HEK293 (cell line): Measurements from ENCODE around the gene STPG3.

Experiments
- EGR2 ChIP-seq: fragments of 450-650 bp; formaldehyde crosslinking; IDR thresholded peaks from 2 replicates; pipeline ENCODE4 v1.5.1; 2016; ENCODE audit warnings: low read depth, missing biosample characterization, missing genetic modification characterization
- FEZF1 ChIP-seq: fragments of 450-650 bp; formaldehyde crosslinking; IDR thresholded peaks from 2 replicates; pipeline ENCODE4 v1.5.1; 2016; ENCODE audit warnings: missing biosample characterization, missing genetic modification characterization
- HOXA7 ChIP-seq: sonication (generic); formaldehyde crosslinking; IDR thresholded peaks from 2 replicates; pipeline ENCODE4 v1.8.1; 2022; ENCODE audit warnings: missing genetic modification reagents, borderline replicate concordance
- IKZF3 ChIP-seq: fragments of 450-650 bp; IDR thresholded peaks from 2 replicates; pipeline ENCODE4 v1.5.0; 2018; ENCODE audit warnings: missing biosample characterization, mild to moderate bottlenecking, missing genetic modification characterization, moderate library complexity
- KLF10 ChIP-seq: fragments of 450-650 bp; IDR thresholded peaks from 2 replicates; pipeline ENCODE4 v1.5.1; 2018; ENCODE audit warnings: missing biosample characterization, mild to moderate bottlenecking, missing genetic modification characterization
- MEIS1 ChIP-seq: sonication (generic); formaldehyde crosslinking; IDR thresholded peaks from 2 replicates; pipeline ENCODE4 v1.8.1; 2022; ENCODE audit warnings: missing genetic modification reagents, mild to moderate bottlenecking, borderline replicate concordance
- RBAK ChIP-seq: fragments of 450-650 bp; formaldehyde crosslinking; IDR thresholded peaks from 2 replicates; pipeline ENCODE4 v1.5.1; 2016; ENCODE audit warnings: missing biosample characterization, missing genetic modification characterization
- SP3 ChIP-seq: fragments of 450-650 bp; formaldehyde crosslinking; IDR thresholded peaks from 2 replicates; pipeline ENCODE4 v1.5.1; 2016; ENCODE audit warnings: missing biosample characterization, missing genetic modification characterization
- TRIM28 ChIP-seq: IDR thresholded peaks from 2 replicates; pipeline ENCODE4 v1.6.1; 2011; ENCODE audit warnings: low read length, control low read depth, borderline replicate concordance
- YY2 ChIP-seq: fragments of 450-650 bp; formaldehyde crosslinking; IDR thresholded peaks from 2 replicates; pipeline ENCODE4 v1.5.1; 2016; ENCODE audit warnings: missing biosample characterization, missing genetic modification characterization
- ZBTB17 ChIP-seq: fragments of 450-650 bp; formaldehyde crosslinking; IDR thresholded peaks from 2 replicates; pipeline ENCODE4 v1.5.1; 2016; ENCODE audit warnings: missing biosample characterization, missing genetic modification characterization
- ZBTB21 ChIP-seq: fragments of 450-650 bp; formaldehyde crosslinking; IDR thresholded peaks from 2 replicates; pipeline ENCODE4 v1.5.1; 2017; ENCODE audit warnings: missing biosample characterization, missing genetic modification characterization
- ZFHX2 ChIP-seq: fragments of 450-650 bp; formaldehyde crosslinking; conservative IDR thresholded peaks from 2 replicates; pipeline ENCODE4 v1.5.1; 2016; ENCODE audit warnings: missing biosample characterization, missing genetic modification characterization
- ZNF10 ChIP-seq: fragments of 450-650 bp; formaldehyde crosslinking; IDR thresholded peaks from 2 replicates; pipeline ENCODE4 v1.5.1; 2017; ENCODE audit warnings: missing biosample characterization, missing genetic modification characterization
- ZNF112 ChIP-seq: fragments of 450-650 bp; formaldehyde crosslinking; IDR thresholded peaks from 2 replicates; pipeline ENCODE4 v1.5.0; 2017; ENCODE audit warnings: missing biosample characterization, missing genetic modification characterization
- ZNF140 ChIP-seq: fragments of 450-650 bp; formaldehyde crosslinking; IDR thresholded peaks from 2 replicates; pipeline ENCODE4 v1.5.1; 2016; ENCODE audit warnings: missing biosample characterization, missing genetic modification characterization
- ZNF146 ChIP-seq: fragments of 450-650 bp; formaldehyde crosslinking; IDR thresholded peaks from 2 replicates; pipeline ENCODE4 v1.5.1; 2016; ENCODE audit warnings: missing biosample characterization, missing genetic modification characterization
- ZNF155 ChIP-seq: fragments of 450-650 bp; formaldehyde crosslinking; IDR thresholded peaks from 2 replicates; pipeline ENCODE4 v1.5.1; 2016; ENCODE audit warnings: missing biosample characterization, missing genetic modification characterization
- ZNF169 ChIP-seq: fragments of 450-650 bp; formaldehyde crosslinking; IDR thresholded peaks from 2 replicates; pipeline ENCODE4 v1.5.1; 2016; ENCODE audit warnings: missing biosample characterization, missing genetic modification characterization
- ZNF202 ChIP-seq: fragments of 450-650 bp; formaldehyde crosslinking; IDR thresholded peaks from 2 replicates; pipeline ENCODE4 v1.5.1; 2016; ENCODE audit warnings: missing biosample characterization, missing genetic modification characterization, borderline replicate concordance
- ZNF214 ChIP-seq: fragments of 450-650 bp; formaldehyde crosslinking; IDR thresholded peaks from 2 replicates; pipeline ENCODE4 v1.5.1; 2017; ENCODE audit warnings: missing biosample characterization, mild to moderate bottlenecking, missing genetic modification characterization, borderline replicate concordance
- ZNF221 ChIP-seq: fragments of 450-650 bp; formaldehyde crosslinking; IDR thresholded peaks from 2 replicates; pipeline ENCODE4 v1.5.1; 2017; ENCODE audit warnings: missing biosample characterization, missing genetic modification characterization, borderline replicate concordance
- ZNF423 ChIP-seq: fragments of 450-650 bp; formaldehyde crosslinking; IDR thresholded peaks from 2 replicates; pipeline ENCODE4 v1.5.1; 2016; ENCODE audit warnings: missing biosample characterization, missing genetic modification characterization
- ZNF473 ChIP-seq: fragments of 450-650 bp; formaldehyde crosslinking; IDR thresholded peaks from 2 replicates; pipeline ENCODE4 v1.5.1; 2017; ENCODE audit warnings: missing biosample characterization, missing genetic modification characterization
- ZNF660 ChIP-seq: fragments of 450-650 bp; IDR thresholded peaks from 2 replicates; pipeline ENCODE4 v1.5.1; 2018; ENCODE audit warnings: missing biosample characterization, mild to moderate bottlenecking, missing genetic modification characterization
- ZNF670 ChIP-seq: fragments of 450-650 bp; formaldehyde crosslinking; IDR thresholded peaks from 2 replicates; pipeline ENCODE4 v1.5.1; 2016; ENCODE audit warnings: missing biosample characterization, missing genetic modification characterization, low read depth
- ZNF747 ChIP-seq: fragments of 450-650 bp; formaldehyde crosslinking; IDR thresholded peaks from 2 replicates; pipeline ENCODE4 v1.5.1; 2016; ENCODE audit warnings: missing biosample characterization, missing genetic modification characterization
- ZNF768 ChIP-seq: fragments of 450-650 bp; formaldehyde crosslinking; IDR thresholded peaks from 2 replicates; pipeline ENCODE4 v1.5.1; 2018; ENCODE audit warnings: missing biosample characterization, mild to moderate bottlenecking, missing genetic modification characterization
- TF ChIP-seq, protein P1 (sequence below): fragments of 450-650 bp; formaldehyde crosslinking; optimal IDR thresholded peaks from 2 replicates; pipeline ENCODE3; 2016; ENCODE audit warnings: missing biosample characterization, mild to moderate bottlenecking, missing genetic modification characterization
- TF ChIP-seq, protein P2 (sequence below): fragments of 450-650 bp; formaldehyde crosslinking; IDR thresholded peaks from 2 replicates; pipeline ENCODE4 v1.5.1; 2016; ENCODE audit warnings: missing biosample characterization, missing genetic modification characterization
- TF ChIP-seq, protein P3 (sequence below): fragments of 450-650 bp; formaldehyde crosslinking; IDR thresholded peaks from 2 replicates; pipeline ENCODE4 v1.5.1; 2016; ENCODE audit warnings: missing biosample characterization, missing genetic modification characterization
- TF ChIP-seq, protein P4 (sequence below): fragments of 450-650 bp; formaldehyde crosslinking; IDR thresholded peaks from 2 replicates; pipeline ENCODE4 v1.5.1; 2016; ENCODE audit warnings: missing biosample characterization, missing genetic modification characterization
- TF ChIP-seq, protein P5 (sequence below): fragments of 450-650 bp; formaldehyde crosslinking; IDR thresholded peaks from 2 replicates; pipeline ENCODE4 v1.5.1; 2016; ENCODE audit warnings: missing biosample characterization, missing genetic modification characterization

The STPG3 gene

DNA sequence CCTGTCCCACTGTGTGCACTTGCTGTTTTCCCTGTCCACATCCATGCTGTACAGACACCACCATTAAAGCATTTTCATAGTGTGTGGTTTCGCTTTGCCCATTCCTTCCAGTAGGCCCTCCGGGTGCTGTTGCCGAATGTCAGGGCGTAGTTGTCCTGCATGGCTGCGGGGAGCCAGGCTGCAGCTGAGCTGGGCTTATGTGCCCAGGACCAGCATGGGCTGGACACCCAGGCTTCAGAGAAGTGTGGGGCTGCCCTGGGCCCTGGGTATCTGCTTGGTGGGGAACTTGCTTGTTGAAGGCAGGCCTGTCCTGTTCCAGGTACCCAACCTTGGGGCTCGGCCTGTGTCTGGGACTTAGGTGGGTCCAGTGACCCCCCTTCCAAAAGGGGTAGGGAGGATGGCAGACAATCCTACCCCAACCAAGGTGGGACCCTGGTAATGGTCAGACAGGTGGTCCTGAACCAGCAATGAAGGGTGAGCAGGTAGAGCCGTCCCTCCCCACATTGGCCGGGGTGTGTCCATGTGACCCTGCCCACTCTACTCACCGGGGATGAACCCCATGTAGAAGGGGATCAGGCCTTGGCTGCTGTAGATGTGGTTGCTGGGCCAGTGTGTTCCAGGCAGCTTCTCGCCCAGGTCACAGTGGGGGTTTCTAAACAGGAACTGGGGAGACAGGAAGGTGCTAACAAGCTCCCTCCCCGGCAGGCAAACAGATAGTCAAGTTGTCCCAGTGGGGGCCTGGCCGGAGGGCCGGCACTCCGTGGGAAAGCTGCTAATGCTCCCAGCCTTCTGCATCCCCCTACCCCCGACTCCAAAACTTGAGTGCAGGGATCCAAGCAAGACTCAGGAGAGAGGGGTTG, 7.2 kb upstream of the STPG3 start (continued):
- TF ChIP-seq, protein P1, sequence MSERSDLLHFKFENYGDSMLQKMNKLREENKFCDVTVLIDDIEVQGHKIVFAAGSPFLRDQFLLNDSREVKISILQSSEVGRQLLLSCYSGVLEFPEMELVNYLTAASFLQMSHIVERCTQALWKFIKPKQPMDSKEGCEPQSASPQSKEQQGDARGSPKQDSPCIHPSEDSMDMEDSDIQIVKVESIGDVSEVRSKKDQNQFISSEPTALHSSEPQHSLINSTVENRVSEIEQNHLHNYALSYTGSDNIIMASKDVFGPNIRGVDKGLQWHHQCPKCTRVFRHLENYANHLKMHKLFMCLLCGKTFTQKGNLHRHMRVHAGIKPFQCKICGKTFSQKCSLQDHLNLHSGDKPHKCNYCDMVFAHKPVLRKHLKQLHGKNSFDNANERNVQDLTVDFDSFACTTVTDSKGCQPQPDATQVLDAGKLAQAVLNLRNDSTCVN (tag by site-specific recombination) = no peak
- TF ChIP-seq ZNF747 (tag by site-specific recombination) = no peak
- TF ChIP-seq ZNF423 (tag by site-specific recombination) = 0 out of 2 replicates have a peak, but pooled peaks have one; percentile 9
- TF ChIP-seq, protein P2, sequence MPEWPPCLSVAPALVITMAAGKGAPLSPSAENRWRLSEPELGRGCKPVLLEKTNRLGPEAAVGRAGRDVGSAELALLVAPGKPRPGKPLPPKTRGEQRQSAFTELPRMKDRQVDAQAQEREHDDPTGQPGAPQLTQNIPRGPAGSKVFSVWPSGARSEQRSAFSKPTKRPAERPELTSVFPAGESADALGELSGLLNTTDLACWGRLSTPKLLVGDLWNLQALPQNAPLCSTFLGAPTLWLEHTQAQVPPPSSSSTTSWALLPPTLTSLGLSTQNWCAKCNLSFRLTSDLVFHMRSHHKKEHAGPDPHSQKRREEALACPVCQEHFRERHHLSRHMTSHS (tag by site-specific recombination) = no peak
- TF ChIP-seq, protein P3, sequence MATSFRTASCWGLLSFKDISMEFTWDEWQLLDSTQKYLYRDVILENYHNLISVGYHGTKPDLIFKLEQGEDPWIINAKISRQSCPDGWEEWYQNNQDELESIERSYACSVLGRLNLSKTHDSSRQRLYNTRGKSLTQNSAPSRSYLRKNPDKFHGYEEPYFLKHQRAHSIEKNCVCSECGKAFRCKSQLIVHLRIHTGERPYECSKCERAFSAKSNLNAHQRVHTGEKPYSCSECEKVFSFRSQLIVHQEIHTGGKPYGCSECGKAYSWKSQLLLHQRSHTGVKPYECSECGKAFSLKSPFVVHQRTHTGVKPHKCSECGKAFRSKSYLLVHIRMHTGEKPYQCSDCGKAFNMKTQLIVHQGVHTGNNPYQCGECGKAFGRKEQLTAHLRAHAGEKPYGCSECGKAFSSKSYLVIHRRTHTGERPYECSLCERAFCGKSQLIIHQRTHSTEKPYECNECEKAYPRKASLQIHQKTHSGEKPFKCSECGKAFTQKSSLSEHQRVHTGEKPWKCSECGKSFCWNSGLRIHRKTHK = no peak
- no peak for TF ChIP-seq ZNF670 (tag by site-specific recombination)
- no peak for TF ChIP-seq RBAK (tag by site-specific recombination)
- TF ChIP-seq, protein P4, sequence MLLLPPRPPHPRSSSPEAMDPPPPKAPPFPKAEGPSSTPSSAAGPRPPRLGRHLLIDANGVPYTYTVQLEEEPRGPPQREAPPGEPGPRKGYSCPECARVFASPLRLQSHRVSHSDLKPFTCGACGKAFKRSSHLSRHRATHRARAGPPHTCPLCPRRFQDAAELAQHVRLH (tag by site-specific recombination) = no peak
- no peak for TF ChIP-seq SP3 (tag by site-specific recombination)
- no peak for TF ChIP-seq ZNF214
- TF ChIP-seq IKZF3 (tag by site-specific recombination) = peak; percentile 15; the same call in 1 of the 2 replicates
- TF ChIP-seq ZNF660 (tag by site-specific recombination) = 0 out of 2 replicates have a peak, but pooled peaks have one; percentile 45
- TF ChIP-seq MEIS1 = no peak
- no peak for TF ChIP-seq ZNF768 (tag by site-specific recombination)
- no peak for TF ChIP-seq ZNF169 (tag by site-specific recombination)
- no peak for TF ChIP-seq EGR2
- TF ChIP-seq ZNF146 = no peak
- no peak for TF ChIP-seq TRIM28
- TF ChIP-seq KLF10 (tag by site-specific recombination) = 0 out of 2 replicates have a peak, but pooled peaks have one; percentile 22
- no peak for TF ChIP-seq YY2 (tag by site-specific recombination)
- no peak for TF ChIP-seq ZNF10 (tag by site-specific recombination)
- TF ChIP-seq ZNF112 (tag by site-specific recombination) = no peak
- no peak for TF ChIP-seq ZBTB21 (tag by site-specific recombination)
- TF ChIP-seq ZNF202 = no peak
- no peak for TF ChIP-seq ZNF140 (tag by site-specific recombination)
- TF ChIP-seq, protein P5, sequence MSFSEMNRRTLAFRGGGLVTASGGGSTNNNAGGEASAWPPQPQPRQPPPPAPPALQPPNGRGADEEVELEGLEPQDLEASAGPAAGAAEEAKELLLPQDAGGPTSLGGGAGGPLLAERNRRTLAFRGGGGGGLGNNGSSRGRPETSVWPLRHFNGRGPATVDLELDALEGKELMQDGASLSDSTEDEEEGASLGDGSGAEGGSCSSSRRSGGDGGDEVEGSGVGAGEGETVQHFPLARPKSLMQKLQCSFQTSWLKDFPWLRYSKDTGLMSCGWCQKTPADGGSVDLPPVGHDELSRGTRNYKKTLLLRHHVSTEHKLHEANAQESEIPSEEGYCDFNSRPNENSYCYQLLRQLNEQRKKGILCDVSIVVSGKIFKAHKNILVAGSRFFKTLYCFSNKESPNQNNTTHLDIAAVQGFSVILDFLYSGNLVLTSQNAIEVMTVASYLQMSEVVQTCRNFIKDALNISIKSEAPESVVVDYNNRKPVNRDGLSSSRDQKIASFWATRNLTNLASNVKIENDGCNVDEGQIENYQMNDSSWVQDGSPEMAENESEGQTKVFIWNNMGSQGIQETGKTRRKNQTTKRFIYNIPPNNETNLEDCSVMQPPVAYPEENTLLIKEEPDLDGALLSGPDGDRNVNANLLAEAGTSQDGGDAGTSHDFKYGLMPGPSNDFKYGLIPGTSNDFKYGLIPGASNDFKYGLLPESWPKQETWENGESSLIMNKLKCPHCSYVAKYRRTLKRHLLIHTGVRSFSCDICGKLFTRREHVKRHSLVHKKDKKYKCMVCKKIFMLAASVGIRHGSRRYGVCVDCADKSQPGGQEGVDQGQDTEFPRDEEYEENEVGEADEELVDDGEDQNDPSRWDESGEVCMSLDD (tag by site-specific recombination) = peak; percentile 54; the same call in 1 of the 2 replicates
- no peak for TF ChIP-seq ZNF155 (tag by site-specific recombination)
- no peak for TF ChIP-seq ZFHX2 (tag by site-specific recombination)
- TF ChIP-seq ZNF473 (tag by site-specific recombination) = no peak
- TF ChIP-seq ZNF221 (tag by site-specific recombination) = no peak
- no peak for TF ChIP-seq FEZF1
- no peak for TF ChIP-seq ZBTB17 (tag by site-specific recombination)
- no peak for TF ChIP-seq HOXA7
